NCI-H146 (cell line): ENCODE results near the gene BICDL2.
"Not testable (repeated sequence)": the region's sequence is repeated elsewhere in the genome, so short reads cannot be mapped to it uniquely, and the experiment has no call there.

Experiments used
- DNase-seq: peaks from one replicate; lab custom pipeline; 2025; lab: John Stamatoyannopoulos, UW

BICDL2 gene

DNA sequence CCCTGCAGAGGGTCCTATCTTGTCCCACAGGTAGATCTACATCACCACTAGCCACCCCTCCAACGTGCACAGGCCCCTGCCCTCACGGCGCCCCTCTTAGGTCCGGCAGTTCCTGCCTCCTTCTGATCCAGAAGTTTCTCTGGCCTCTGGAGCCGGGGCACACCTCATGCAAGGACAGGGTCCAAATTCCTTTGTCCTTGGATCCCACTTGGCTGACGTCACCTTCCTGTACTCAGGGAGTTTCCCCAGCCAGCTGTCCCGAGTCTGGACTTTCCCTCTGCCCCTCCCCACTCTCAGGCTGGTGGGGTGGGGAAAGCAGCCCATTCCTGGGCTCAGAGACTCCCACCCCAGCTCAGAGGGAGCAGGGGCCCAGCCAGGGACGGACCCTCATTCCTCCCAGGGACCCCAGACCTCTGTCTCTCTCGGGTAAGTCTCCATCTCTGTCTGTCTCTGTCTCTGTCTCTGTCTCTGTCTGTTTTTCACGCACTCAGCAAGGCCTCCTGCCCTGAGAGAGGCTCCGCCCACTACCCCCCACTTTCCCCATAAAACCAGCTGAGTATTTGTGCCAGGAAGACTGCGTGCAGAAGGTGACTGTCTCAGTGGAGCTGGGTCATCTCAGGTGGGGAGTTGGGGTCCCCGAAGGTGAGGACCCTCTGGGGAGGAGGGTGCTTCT is 28.5 kb upstream of the BICDL2 start, which contains the start of gene IL32:
IL32 (plus strand) TSS at position 572 of the 673 bp plus-strand sequence. CDS start 172 bp downstream, outside the sequence.
- DNase-seq = no peak

DNA sequence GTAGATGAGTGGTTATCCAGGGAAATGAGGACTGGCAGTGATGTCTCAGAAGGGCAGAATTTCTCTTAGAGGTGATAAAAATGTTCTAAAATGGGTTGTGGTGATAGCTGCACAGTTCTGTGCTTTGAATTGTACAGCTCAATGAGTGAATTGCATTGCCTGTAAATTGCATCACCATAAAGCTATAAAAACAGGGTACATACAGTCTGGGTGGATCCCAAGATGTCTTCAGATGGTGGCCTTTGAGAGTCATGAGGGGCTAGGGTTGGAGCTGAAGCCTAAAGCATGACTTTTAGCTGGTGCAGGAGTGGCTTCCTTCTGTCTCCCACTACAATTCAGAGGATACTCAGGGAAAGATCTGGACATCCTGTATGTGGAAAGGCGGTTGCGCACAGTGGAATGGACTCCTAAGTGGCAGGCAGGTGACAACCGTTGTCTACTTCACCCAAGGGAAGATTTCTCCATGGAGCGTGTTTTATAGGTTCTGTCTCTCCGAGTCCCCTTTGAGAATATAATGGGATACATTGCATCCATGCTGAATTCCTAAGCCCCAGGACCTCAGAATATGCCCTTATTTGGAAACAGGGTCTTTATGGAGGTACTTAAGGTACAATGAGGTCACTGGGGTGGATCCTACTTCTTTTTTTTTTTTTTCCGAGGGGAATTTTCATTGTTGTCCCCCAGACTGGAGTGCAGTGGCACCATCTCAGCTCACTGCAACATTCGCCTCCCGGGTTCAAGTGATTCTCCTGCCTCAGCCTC is 27.1 kb upstream of the BICDL2 start:
- DNase-seq = no peak

DNA sequence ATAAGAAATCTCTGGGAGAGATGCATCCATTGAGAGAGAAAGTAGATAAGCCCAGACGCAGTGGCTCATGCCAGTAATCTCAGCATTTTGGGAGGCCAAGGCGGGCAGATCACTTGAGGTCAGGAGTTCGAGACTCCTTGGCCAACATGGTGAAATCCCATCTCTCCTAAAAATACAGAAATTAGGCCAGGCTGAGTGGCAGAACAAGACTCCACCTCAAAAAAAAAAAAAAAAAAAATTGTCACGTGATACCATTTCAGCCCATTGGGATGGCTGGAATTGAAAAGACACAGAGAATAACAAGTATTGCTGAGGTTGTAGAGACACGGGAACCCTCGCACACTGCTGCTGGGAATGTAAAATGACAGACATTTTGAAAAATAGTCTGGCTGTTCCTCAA is 25.8 kb upstream of the BICDL2 start:
- DNase-seq = no peak

DNA sequence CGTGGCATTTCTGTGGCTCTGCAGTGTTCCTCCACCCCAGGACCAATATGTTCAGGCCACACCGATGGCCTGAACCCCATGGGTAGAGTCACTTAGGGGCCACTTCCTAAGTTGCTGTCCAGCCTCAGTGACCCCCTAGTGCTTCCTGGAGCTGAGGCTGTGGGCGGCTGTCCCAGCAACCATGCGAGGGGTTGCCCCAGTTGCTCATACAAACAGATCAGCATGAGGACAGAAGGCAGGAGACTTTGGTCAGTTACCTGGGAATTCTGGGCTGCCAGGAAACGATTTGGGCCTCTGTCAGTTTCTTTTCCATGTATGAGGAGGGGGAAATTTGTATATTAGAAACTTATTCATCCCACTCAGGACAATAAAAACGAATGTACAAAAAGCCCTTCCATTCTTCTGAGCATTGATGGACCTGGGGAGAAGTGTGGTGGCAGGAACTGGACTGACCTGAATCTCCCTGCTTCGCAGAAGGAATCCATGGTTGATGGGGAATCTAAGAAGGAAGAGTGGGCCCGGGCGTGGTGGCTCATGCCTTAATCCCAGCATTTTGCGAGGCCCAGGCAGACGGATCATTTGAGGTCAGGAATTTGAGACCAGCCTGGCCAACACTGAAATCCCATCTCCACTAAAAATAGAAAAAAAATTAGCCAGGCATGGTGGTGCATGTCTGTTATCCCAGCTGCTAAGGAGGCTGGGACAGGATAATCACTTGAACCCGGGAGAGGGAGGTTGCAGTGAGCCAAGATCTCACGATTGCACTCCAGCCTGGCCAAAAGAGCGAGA is 23.8 kb upstream of the BICDL2 start:
- no peak for DNase-seq

- no peak for DNase-seq
Observed at GRCh38 chr16:3059723-3060242, 23.0 kb upstream of the BICDL2 start.

GRCh38 chr16:3059041-3059722 is 22.4 kb upstream of the BICDL2 start:
- peak; percentile 82 for DNase-seq

GRCh38 chr16:3058139-3059030 is 21.6 kb upstream of the BICDL2 start:
- DNase-seq = peak; percentile 48

DNA sequence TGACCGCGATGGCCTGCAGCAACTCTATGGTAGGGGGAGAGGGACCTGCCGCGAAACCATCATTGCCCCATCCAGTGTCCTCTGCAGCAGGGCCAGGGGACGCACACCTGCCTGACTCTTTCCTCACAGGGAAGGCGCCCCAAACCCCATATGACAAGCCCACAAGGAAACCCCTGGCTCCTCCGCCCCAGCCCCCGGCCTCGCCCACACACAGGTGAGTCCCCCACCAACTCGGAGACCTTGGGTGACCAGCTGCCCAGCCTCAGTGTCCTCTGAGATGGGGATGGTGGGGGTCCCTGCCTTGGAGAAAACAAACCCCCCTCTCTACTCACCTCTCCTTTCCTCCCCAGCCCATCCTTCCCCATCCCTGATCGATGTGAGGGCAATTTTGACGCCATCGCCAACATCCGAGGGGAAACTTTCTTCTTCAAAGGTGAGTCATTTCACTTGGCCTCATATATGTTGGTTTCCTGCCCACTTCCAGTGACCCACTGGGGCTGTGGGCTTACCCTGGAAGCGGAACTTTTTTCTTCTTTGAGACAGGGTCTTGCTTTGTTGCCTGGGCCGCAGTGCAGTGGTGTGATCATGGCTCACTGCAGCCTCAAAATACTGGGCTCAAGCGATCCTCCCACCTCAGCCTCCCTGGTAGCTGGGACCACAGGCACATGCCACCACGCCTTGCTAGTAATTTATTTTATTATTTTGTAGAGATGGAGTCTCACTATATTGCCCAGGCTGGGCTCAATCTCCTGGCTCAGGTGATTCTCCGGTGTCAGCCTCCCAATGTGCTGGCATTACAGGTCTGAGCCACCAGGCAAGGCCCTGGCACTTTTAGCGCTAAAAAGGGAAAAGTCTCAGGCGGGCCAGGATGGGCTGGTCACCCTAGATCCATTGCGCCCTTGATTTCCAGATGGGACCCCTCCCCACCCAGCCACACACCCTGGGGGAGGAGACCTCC is 20.7 kb upstream of the BICDL2 start:
- no peak for DNase-seq

DNA sequence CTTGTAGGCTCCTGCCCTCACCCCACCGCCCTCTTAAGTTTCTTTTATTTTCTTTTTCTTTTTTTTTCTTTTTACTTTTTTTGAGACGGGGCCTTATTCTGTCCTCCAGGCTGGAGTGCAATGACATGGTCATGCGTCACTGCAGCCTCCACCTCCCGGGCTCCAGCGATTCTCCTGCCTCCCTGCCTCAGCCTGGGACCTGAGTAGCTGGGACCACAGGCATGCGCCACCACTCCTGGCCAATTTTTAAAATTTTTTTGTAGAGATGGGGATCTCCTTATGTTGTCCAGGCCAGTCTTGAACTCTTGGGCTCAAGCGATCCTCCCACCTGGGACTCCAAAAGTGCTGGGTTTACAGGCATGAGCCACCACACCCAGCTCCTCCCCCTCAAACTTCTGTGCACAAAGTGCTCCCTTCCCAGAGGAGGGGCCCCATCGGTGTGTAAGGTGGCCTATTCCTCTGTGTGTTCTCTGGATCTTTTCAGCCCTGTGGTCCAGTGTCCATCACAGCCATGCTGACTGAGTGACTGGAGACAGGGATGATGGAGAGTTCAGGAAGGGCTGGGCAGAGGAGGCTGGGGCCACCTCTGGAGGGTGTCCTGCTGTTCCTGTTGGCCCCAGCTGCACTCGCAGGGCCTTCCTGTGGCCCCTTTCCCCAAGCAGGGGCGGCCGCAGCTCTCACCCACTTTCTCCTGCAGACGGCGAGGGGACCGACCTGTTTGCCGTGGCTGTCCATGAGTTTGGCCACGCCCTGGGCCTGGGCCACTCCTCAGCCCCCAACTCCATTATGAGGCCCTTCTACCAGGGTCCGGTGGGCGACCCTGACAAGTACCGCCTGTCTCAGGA is 19.8 kb upstream of the BICDL2 start:
- DNase-seq = no peak

DNA sequence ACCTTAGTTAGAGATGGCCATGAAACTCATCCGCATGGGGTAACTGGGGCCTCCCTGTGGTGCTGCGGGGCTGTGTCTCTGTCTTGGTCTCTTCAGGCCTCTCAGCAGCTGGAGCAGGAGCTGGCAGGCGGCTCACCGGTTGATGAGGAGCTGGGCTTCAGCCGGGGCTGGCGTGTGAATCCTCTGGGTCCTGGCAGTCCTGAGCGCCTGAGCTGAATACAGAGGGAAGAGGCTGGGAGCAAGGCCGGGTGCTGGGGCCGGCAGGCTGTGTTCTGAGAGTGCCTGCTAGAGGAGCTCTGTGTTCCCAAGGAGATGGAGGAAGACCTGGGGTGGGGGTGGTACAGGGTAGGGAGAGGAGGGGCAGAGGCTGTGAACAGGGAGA is 19.0 kb upstream of the BICDL2 start:
- not testable (repeated sequence) for DNase-seq

GRCh38 chr16:3054965-3055733 is 18.4 kb upstream of the BICDL2 start:
- no peak for DNase-seq

- not testable (repeated sequence) for DNase-seq
Observed at GRCh38 chr16:3053330-3053710, 16.6 kb upstream of the BICDL2 start.

DNA sequence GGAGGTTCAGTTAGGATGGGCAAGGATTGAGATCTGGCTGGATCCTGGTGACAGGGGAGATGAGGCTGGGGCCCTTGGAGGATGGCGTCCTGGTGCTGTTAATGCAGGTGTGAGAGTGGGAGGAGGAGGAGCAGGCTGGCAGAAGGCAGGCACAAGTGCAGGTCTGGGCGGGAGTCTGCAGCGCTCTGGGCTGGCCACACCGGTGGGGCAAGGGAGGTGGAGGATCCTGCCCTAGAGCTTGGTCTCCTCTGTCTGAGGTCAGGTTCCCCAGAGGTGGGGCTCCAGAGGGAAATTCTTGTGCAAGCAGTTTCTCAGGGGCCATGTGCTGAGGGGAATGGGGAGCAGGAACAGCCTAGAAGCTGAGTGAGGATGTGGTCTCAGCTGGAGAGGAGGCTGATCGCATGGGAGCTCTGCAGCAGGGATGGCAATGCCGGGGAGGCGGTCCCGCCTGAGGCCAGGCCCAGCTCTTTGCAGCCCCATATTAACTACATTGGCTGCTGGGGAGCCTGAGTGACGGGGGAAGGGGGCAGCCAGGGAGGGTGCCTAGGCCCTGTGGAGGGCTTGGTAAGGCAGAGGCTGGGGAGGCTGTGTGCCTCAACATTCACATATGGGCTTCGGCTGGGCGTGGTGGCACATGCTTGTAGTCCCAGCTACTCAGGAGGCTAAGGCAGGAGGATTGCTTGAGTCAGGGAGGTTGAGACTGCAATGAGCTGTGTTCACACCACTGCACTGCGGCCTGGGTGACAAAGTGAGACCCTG is 16.0 kb upstream of the BICDL2 start:
- not testable (repeated sequence) for DNase-seq

- DNase-seq = no peak
Observed at GRCh38 chr16:3051494-3051893, 14.8 kb upstream of the BICDL2 start.

GRCh38 chr16:3051009-3051408 is 14.3 kb upstream of the BICDL2 start:
- DNase-seq = peak; percentile 64

DNA sequence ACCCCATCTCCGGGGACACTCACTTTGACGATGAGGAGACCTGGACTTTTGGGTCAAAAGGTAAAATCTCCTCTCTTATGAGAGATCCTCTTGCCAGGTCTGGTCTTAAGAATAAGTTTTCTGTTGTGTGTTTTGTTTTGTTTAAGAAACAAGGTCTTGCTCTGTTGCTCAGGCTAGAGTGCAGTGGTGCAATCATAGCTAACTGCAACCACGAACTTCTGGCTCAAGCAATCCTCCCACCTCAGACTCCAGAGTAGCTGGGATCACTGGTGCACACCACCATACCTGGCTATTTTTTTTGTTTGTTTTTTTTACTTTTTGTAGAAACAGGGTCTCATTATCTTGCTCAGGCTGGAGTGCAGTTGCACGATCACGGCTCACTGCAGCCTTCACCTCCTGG is 13.7 kb upstream of the BICDL2 start:
- no peak for DNase-seq

DNA sequence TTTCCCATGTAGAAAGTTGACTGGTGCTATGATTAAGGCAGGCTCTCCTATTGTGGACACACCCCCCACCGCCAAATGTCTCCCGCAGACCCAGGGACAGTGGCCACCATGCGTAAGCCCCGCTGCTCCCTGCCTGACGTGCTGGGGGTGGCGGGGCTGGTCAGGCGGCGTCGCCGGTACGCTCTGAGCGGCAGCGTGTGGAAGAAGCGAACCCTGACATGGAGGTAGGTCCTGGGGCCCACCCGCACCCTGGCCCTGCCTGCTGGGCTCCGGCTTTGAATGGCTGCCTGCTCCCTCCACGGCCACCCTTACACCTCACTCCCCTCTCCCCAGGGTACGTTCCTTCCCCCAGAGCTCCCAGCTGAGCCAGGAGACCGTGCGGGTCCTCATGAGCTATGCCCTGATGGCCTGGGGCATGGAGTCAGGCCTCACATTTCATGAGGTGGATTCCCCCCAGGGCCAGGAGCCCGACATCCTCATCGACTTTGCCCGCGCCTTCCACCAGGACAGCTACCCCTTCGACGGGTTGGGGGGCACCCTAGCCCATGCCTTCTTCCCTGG is 13.3 kb upstream of the BICDL2 start:
- no peak for DNase-seq
